ENCODE data around the gene KRT83. TPM values are rescaled to one million over a fixed set of nuclear protein-coding genes. Genes with fewer than 3 reads are reported as not detected.

Gene KRT83
- total RNA-seq, 6 donors from 2014 or later, result not detected

- no peaks in the 10 kb centered on the region for H3K27me3 ChIP-seq
- TF ChIP-seq CTCF (IDR thresholded peaks at IDR 0.05) (no peak), EP300 (IDR thresholded peaks at IDR 0.05) (no peak), POLR2AphosphoS5 (IDR thresholded peaks at IDR 0.05) (no peak), POLR2A (IDR thresholded peaks at IDR 0.05) (no peak)
- H3K36me3 ChIP-seq, result no peaks in the 10 kb centered on the region
- no peaks in the 10 kb centered on the region for H3K4me1 ChIP-seq
- H3K9me3 ChIP-seq, result no peaks in the 10 kb centered on the region
- H3K27ac ChIP-seq, result no peak overlapping the region
- H3K4me3 ChIP-seq, result no peak overlapping the region
- DNase-seq (no peak), ATAC-seq (ENCODE audit: low FRiP score in 2 of 2) (no peak)
- WGBS, 2 donors, result 58 to 71% methylated on average over 4 of the region's 4 CpGs
Observed at GRCh38 chr12:52298677-52299190, 22.5 kb downstream of the KRT83 start.

GRCh38 chr12:52296572-52297215 is 24.5 kb downstream of the KRT83 start:
- no peaks in the 10 kb centered on the region for H3K27me3 ChIP-seq
- no peak for TF ChIP-seq POLR2AphosphoS5 (IDR thresholded peaks at IDR 0.05)
- no peaks in the 10 kb centered on the region for H3K4me1 ChIP-seq
- ATAC-seq (ENCODE audit: low FRiP score in 2 of 2) (peak in 1 of 2 donors; percentile 46), DNase-seq (no peak)
- H3K4me3 ChIP-seq, result no peak overlapping the region
- no peak overlapping the region for H3K27ac ChIP-seq
- no peaks in the 10 kb centered on the region for H3K9me3 ChIP-seq
- 81 to 83% methylated on average over 4 to 5 of the region's 5 CpGs for WGBS, 2 donors
- H3K36me3 ChIP-seq, result no peaks in the 10 kb centered on the region

GRCh38 chr12:52295663-52296062 is 25.5 kb downstream of the KRT83 start:
- DNase-seq (no peak), ATAC-seq (ENCODE audit: low FRiP score in 2 of 2) (no peak)
- Histone ChIP-seq H3K27me3 (no peaks in the 10 kb centered on the region), H3K27ac (no peak overlapping the region), H3K4me3 (no peak overlapping the region), H3K4me1 (no peaks in the 10 kb centered on the region), H3K9me3 (no peaks in the 10 kb centered on the region), H3K36me3 (no peaks in the 10 kb centered on the region)
- TF ChIP-seq EP300 (IDR thresholded peaks at IDR 0.05), result no peak
- no peak for TF ChIP-seq CTCF (IDR thresholded peaks at IDR 0.05)
- no peak for TF ChIP-seq POLR2A (IDR thresholded peaks at IDR 0.05)
- TF ChIP-seq POLR2AphosphoS5 (IDR thresholded peaks at IDR 0.05), result no peak
- WGBS, 2 donors, result 61 to 81% methylated on average over 1 of the region's 1 CpG

DNA sequence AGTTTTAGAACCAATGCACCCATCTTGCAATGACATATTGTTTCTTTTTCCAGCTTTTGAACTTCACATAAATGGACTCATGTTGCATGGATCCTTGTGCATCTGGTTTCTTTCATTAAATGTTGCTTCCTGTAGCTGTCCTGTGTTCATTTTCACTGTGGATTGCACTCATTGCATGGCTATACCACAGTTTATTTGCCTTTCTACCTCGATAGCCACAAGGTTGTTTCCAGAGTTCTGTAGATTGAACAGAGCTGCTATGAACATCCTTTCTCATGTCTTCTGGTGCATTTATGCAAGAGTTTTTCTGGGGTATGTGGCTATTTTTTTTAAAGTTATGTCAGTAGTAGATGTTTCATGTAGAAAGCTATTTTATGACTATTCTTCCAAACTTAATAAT is 26.4 kb downstream of the KRT83 start:
- H3K4me1 ChIP-seq, result no peaks in the 10 kb centered on the region
- no peak for ATAC-seq (ENCODE audit: low FRiP score in 2 of 2)
- WGBS, 2 donors, result 41 to 50% methylated on average over 1 of the region's 1 CpG

GRCh38 chr12:52293926-52294325 is 27.3 kb downstream of the KRT83 start:
- DNase-seq, result no peak

More for the DNA sequence above, 26.4 kb downstream of the KRT83 start:
- TF ChIP-seq CTCF (IDR thresholded peaks at IDR 0.05) (no peak), POLR2A (IDR thresholded peaks at IDR 0.05) (no peak), POLR2AphosphoS5 (IDR thresholded peaks at IDR 0.05) (no peak), EP300 (IDR thresholded peaks at IDR 0.05) (no peak)
- Histone ChIP-seq H3K27me3 (no peaks in the 10 kb centered on the region), H3K9me3 (no peaks in the 10 kb centered on the region), H3K27ac (no peak overlapping the region), H3K36me3 (no peaks in the 10 kb centered on the region), H3K4me3 (no peak overlapping the region)
- no peak for DNase-seq

More at GRCh38 chr12:52293926-52294325, 27.3 kb downstream of the KRT83 start:
- 91 to 92% methylated on average over 1 of the region's 1 CpG for WGBS, 2 donors
- no peak overlapping the region for H3K4me3 ChIP-seq
- ATAC-seq (ENCODE audit: low FRiP score in 2 of 2), result no peak
- H3K36me3 ChIP-seq, result no peaks in the 10 kb centered on the region
- no peaks in the 10 kb centered on the region for H3K27me3 ChIP-seq
- no peaks in the 10 kb centered on the region for H3K4me1 ChIP-seq
- H3K9me3 ChIP-seq, result no peaks in the 10 kb centered on the region
- TF ChIP-seq POLR2A (IDR thresholded peaks at IDR 0.05) (no peak), EP300 (IDR thresholded peaks at IDR 0.05) (no peak), POLR2AphosphoS5 (IDR thresholded peaks at IDR 0.05) (no peak), CTCF (IDR thresholded peaks at IDR 0.05) (no peak)
- no peak overlapping the region for H3K27ac ChIP-seq
